Liver (tissue), 9 donors: Measurements from ENCODE around the gene GREB1. TPM values are rescaled to one million over a fixed set of nuclear protein-coding genes. Genes with fewer than 3 reads are reported as not detected.

Experiments
- DNase-seq: peaks from one replicate; pipeline ENCODE4 v3.0.0-alpha.2; 2017; ENCODE audit warnings: low spot score
- H3K27ac ChIP-seq, 2 donors: one replicate each; pipeline ENCODE4 v1.7.0; 2013; ENCODE audit warnings: inconsistent platforms in 2 of 2, low read length in 2 of 2, control low read depth in 1 of 2, low read depth in 1 of 2, mild to moderate bottlenecking in 1 of 2
- H3K27me3 ChIP-seq, 4 donors: one replicate each; pipeline versions ENCODE4 v1.6.1 to v1.7.0; 2013; ENCODE audit warnings: low read length in 3 of 4, inconsistent platforms in 1 of 4, mild to moderate bottlenecking in 1 of 4, moderate library complexity in 1 of 4; ENCODE audit not compliant: control insufficient read depth in 4 of 4, insufficient read depth in 4 of 4
- H3K36me3 ChIP-seq, 4 donors: one replicate each; pipeline versions ENCODE4 v1.6.1 to v1.7.0; 2013; ENCODE audit warnings: low read length in 3 of 4, mild to moderate bottlenecking in 3 of 4, low read depth in 1 of 4, moderate library complexity in 1 of 4; ENCODE audit not compliant: control insufficient read depth in 4 of 4, insufficient read depth in 3 of 4
- H3K4me1 ChIP-seq, 4 donors: one replicate each; pipeline versions ENCODE4 v1.6.1 to v1.7.0; 2013; ENCODE audit warnings: low read length in 3 of 4, mild to moderate bottlenecking in 3 of 4, moderate library complexity in 1 of 4; ENCODE audit not compliant: control insufficient read depth in 4 of 4, insufficient read depth in 4 of 4
- H3K4me3 ChIP-seq, 3 donors: one replicate each; pipeline versions ENCODE4 v1.6.1 to v1.7.0; 2013; ENCODE audit warnings: low read length in 3 of 3, control low read depth in 1 of 3, low read depth in 1 of 3, mild to moderate bottlenecking in 1 of 3
- H3K9ac ChIP-seq, 2 donors: one replicate each; pipeline ENCODE4 v1.7.0; 2013; ENCODE audit warnings: low read length in 2 of 2, mild to moderate bottlenecking in 2 of 2, moderate library complexity in 2 of 2, control low read depth in 1 of 2, low read depth in 1 of 2
- H3K9me3 ChIP-seq, 4 donors: one replicate each; pipeline versions ENCODE4 v1.6.1 to v1.7.0; 2013; ENCODE audit warnings: low read length in 3 of 4; ENCODE audit not compliant: control insufficient read depth in 4 of 4
- EGR1 ChIP-seq, 2 donors: IDR thresholded peaks; 2 replicates each; pipeline ENCODE4 v1.6.1; 2016 to 2018; ENCODE audit warnings: antibody characterized with exemption in 2 of 2, low read depth in 2 of 2
- FOXA1 ChIP-seq: IDR thresholded peaks from 2 replicates; pipeline ENCODE4 v1.6.1; 2016; ENCODE audit warnings: antibody characterized with exemption
- FOXA2 ChIP-seq: IDR thresholded peaks from 2 replicates; pipeline ENCODE4 v1.6.1; 2016; ENCODE audit warnings: antibody characterized with exemption
- GABPA ChIP-seq, 2 donors: IDR thresholded peaks in 1 of 2; conservative IDR thresholded peaks in 1 of 2; 2 replicates each; pipeline ENCODE4 v1.6.1; 2016; ENCODE audit warnings: antibody characterized with exemption in 2 of 2, mild to moderate bottlenecking in 1 of 2, moderate library complexity in 1 of 2
- HNF4A ChIP-seq, 2 donors: conservative IDR thresholded peaks; 2 replicates each; pipeline ENCODE4 v1.6.1; 2016; ENCODE audit warnings: antibody characterized with exemption in 2 of 2, mild to moderate bottlenecking in 2 of 2
- HNF4G ChIP-seq: IDR thresholded peaks from 2 replicates; pipeline ENCODE4 v1.6.1; 2016; ENCODE audit warnings: antibody characterized with exemption
- JUND ChIP-seq, 2 donors: IDR thresholded peaks; 2 replicates each; pipeline ENCODE4 v1.6.1; 2016; ENCODE audit warnings: antibody characterized with exemption in 2 of 2
- NR2F2 ChIP-seq: IDR thresholded peaks from 2 replicates; pipeline ENCODE4 v1.6.1; 2016; ENCODE audit warnings: antibody characterized with exemption
- RAD21 ChIP-seq, 2 donors: IDR thresholded peaks; 2 replicates each; pipeline ENCODE4 v1.6.1; 2016; ENCODE audit warnings: antibody characterized with exemption in 2 of 2, mild to moderate bottlenecking in 2 of 2
- SP1 ChIP-seq: IDR thresholded peaks from 2 replicates; pipeline ENCODE4 v1.6.1; 2018; ENCODE audit warnings: antibody characterized with exemption, mild to moderate bottlenecking
- TAF1 ChIP-seq: conservative IDR thresholded peaks from 2 replicates; pipeline ENCODE4 v1.6.1; 2016; ENCODE audit warnings: antibody characterized with exemption, mild to moderate bottlenecking
- WGBS: extraction: QIAGEN DNeasy Blood & Tissue Kit; methylation state at CpG from one replicate; pipeline ENCODE4 v1.1.7; 2013; 5-methylcytosine and 5-hydroxymethylcytosine counted together
- polyA plus RNA-seq, 2 donors: library from polyadenylated mRNA; stranded (reverse) in 1 of 2; unstranded in 1 of 2; fragments of 200-250 nt in 1 of 2; fragments of >200 nt in 1 of 2; fragmentation: Nextera tagmentation in 1 of 2; extraction: Ambion mirVana in 1 of 2; gene quantifications; one replicate each; pipeline versions ENCODE4 v1.2.1 to v1.2.3, GENCODE V29; 2013 to 2015
- total RNA-seq, 2 donors: library from RNA; depleted of rRNA; stranded (reverse); fragments of >200 nt; gene quantifications; one replicate each; pipeline ENCODE4 v1.2.3, GENCODE V29; 2014
- TF ChIP-seq, protein P1 (sequence below): IDR thresholded peaks from 2 replicates; pipeline ENCODE4 v1.6.1; 2016; ENCODE audit warnings: antibody characterized with exemption, mild to moderate bottlenecking
- TF ChIP-seq, protein P2 (sequence below): IDR thresholded peaks from 2 replicates; pipeline ENCODE4 v1.6.1; 2016; ENCODE audit warnings: antibody characterized with exemption
- TF ChIP-seq, protein P3 (sequence below): IDR thresholded peaks from 2 replicates; pipeline ENCODE4 v1.6.1; 2016; ENCODE audit warnings: antibody characterized with exemption
- TF ChIP-seq, protein P4 (sequence below): IDR thresholded peaks from 2 replicates; pipeline ENCODE4 v1.6.1; 2016; ENCODE audit warnings: antibody characterized with exemption
- TF ChIP-seq, protein P5 (sequence below): fragments of 150-350 bp; IDR thresholded peaks from 2 replicates; pipeline ENCODE4 v1.5.1; 2017; ENCODE audit warnings: improper control_type of control experiment, low read depth, low read length; ENCODE audit not compliant: missing input control
- donor health status: healthy.
- donor health status: healthy.
- donor health status: healthy.
- donor health status: healthy.
- donor health status: healthy.

GREB1 gene
- total and polyA plus RNA-seq, 4 donors, result 1.0 to 6.3 (median 3.6) TPM

DNA sequence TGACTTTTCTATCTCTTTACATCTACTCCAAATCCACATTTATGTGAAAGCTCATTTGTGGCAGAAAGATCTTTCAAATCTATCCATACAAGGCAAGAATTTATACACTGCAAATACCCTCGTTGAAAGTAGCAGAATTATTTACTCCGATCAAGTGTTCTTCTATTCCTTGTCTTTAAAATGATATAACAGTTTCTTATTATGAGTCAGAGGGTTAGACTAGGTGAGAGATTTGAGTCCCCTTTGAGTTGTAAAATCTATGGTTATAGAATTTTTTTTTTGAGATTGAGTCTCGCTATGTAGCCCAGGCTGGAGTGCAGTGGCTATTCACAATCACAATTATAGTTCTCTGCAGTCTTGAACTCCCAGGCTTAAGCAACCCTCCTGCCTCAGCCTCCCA lies 5.6 kb upstream of the GREB1 start:
- no peaks in the 10 kb centered on the region for H3K4me1 ChIP-seq
- WGBS, result 92% methylated on average over 3 of the region's 3 CpGs
- H3K36me3 ChIP-seq, result no peaks in the 10 kb centered on the region
- TF ChIP-seq EGR1 (IDR thresholded peaks at IDR 0.05; ENCODE audit: low read depth in 2 of 2), result no peak
- TF ChIP-seq, protein P1, sequence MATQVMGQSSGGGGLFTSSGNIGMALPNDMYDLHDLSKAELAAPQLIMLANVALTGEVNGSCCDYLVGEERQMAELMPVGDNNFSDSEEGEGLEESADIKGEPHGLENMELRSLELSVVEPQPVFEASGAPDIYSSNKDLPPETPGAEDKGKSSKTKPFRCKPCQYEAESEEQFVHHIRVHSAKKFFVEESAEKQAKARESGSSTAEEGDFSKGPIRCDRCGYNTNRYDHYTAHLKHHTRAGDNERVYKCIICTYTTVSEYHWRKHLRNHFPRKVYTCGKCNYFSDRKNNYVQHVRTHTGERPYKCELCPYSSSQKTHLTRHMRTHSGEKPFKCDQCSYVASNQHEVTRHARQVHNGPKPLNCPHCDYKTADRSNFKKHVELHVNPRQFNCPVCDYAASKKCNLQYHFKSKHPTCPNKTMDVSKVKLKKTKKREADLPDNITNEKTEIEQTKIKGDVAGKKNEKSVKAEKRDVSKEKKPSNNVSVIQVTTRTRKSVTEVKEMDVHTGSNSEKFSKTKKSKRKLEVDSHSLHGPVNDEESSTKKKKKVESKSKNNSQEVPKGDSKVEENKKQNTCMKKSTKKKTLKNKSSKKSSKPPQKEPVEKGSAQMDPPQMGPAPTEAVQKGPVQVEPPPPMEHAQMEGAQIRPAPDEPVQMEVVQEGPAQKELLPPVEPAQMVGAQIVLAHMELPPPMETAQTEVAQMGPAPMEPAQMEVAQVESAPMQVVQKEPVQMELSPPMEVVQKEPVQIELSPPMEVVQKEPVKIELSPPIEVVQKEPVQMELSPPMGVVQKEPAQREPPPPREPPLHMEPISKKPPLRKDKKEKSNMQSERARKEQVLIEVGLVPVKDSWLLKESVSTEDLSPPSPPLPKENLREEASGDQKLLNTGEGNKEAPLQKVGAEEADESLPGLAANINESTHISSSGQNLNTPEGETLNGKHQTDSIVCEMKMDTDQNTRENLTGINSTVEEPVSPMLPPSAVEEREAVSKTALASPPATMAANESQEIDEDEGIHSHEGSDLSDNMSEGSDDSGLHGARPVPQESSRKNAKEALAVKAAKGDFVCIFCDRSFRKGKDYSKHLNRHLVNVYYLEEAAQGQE, result no peak
- TF ChIP-seq HNF4A (conservative IDR thresholded peaks at IDR 0.05), result no peak
- TF ChIP-seq, protein P2, sequence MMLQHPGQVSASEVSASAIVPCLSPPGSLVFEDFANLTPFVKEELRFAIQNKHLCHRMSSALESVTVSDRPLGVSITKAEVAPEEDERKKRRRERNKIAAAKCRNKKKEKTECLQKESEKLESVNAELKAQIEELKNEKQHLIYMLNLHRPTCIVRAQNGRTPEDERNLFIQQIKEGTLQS, result no peak
- TF ChIP-seq, protein P3, sequence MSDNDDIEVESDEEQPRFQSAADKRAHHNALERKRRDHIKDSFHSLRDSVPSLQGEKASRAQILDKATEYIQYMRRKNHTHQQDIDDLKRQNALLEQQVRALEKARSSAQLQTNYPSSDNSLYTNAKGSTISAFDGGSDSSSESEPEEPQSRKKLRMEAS, result no peak
- no peak for TF ChIP-seq RAD21 (IDR thresholded peaks at IDR 0.05)
- no peak for TF ChIP-seq HNF4G
- TF ChIP-seq FOXA1, result no peak
- TF ChIP-seq, protein P4, sequence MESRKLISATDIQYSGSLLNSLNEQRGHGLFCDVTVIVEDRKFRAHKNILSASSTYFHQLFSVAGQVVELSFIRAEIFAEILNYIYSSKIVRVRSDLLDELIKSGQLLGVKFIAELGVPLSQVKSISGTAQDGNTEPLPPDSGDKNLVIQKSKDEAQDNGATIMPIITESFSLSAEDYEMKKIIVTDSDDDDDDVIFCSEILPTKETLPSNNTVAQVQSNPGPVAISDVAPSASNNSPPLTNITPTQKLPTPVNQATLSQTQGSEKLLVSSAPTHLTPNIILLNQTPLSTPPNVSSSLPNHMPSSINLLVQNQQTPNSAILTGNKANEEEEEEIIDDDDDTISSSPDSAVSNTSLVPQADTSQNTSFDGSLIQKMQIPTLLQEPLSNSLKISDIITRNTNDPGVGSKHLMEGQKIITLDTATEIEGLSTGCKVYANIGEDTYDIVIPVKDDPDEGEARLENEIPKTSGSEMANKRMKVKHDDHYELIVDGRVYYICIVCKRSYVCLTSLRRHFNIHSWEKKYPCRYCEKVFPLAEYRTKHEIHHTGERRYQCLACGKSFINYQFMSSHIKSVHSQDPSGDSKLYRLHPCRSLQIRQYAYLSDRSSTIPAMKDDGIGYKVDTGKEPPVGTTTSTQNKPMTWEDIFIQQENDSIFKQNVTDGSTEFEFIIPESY, result no peak
- no peak for TF ChIP-seq JUND (IDR thresholded peaks at IDR 0.05)
- TF ChIP-seq NR2F2, result no peak
- TF ChIP-seq SP1, result no peak
- TF ChIP-seq, protein P5, sequence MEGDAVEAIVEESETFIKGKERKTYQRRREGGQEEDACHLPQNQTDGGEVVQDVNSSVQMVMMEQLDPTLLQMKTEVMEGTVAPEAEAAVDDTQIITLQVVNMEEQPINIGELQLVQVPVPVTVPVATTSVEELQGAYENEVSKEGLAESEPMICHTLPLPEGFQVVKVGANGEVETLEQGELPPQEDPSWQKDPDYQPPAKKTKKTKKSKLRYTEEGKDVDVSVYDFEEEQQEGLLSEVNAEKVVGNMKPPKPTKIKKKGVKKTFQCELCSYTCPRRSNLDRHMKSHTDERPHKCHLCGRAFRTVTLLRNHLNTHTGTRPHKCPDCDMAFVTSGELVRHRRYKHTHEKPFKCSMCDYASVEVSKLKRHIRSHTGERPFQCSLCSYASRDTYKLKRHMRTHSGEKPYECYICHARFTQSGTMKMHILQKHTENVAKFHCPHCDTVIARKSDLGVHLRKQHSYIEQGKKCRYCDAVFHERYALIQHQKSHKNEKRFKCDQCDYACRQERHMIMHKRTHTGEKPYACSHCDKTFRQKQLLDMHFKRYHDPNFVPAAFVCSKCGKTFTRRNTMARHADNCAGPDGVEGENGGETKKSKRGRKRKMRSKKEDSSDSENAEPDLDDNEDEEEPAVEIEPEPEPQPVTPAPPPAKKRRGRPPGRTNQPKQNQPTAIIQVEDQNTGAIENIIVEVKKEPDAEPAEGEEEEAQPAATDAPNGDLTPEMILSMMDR, result no peak
- no peak for TF ChIP-seq FOXA2
- TF ChIP-seq TAF1, result no peak
- no peak for TF ChIP-seq GABPA (IDR thresholded peaks at IDR 0.05 in 1 of 2, conservative IDR thresholded peaks at IDR 0.05 in 1 of 2)
- DNase-seq, result no peak
- H3K9ac ChIP-seq, result no peak overlapping the region
- H3K27ac ChIP-seq, result no peak overlapping the region
- H3K27me3 ChIP-seq, result no peaks in the 10 kb centered on the region
- H3K9me3 ChIP-seq, result no peaks in the 10 kb centered on the region
- H3K4me3 ChIP-seq, result no peak overlapping the region

DNA sequence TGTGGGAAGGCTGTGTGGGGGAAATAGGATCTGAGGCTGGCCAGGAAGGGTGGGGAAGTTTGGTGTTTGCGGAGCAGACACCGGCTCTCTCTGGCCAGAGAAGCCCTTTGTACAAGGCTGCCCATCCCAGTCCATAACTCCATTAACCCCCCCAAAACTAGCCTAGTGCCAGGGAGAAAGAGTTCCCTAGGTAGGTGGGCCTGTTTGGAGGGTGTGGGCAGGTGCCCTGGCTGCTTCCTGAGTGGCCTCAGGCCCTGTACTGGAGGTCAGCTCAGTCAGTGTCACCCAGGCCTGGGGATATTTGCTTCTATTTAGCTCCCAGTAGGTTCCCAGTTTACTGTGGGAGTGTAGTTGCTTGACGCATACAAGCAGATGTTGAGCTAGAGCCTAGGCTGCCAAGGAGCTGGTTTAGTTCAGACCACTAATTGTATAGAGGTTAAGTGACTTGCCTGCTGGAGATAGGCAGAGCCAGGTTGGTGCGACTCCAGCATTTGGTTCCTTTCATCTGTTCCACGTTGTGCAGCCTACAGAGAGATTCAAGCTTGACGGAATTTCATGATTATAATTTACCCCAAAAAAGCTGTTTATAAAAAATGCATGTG lies 2.9 kb upstream of the GREB1 start:
- Histone ChIP-seq H3K9me3 (no peaks in the 10 kb centered on the region), H3K36me3 (no peaks in the 10 kb centered on the region), H3K27ac (no peak overlapping the region), H3K27me3 (no peaks in the 10 kb centered on the region), H3K4me3 (no peak overlapping the region), H3K4me1 (no peaks in the 10 kb centered on the region), H3K9ac (no peak overlapping the region)
- DNase-seq, result no peak
- 97% methylated on average over 6 of the region's 6 CpGs for WGBS
- TF ChIP-seq, protein P2, result no peak
- TF ChIP-seq HNF4A (conservative IDR thresholded peaks at IDR 0.05) (no peak), FOXA2 (no peak), JUND (IDR thresholded peaks at IDR 0.05) (no peak)
